ENCODE data around the gene TUBB6.
A peak's percentile ranks its signal among the peaks of the same experiment; 100 is the strongest.

Gene TUBB6

DNA sequence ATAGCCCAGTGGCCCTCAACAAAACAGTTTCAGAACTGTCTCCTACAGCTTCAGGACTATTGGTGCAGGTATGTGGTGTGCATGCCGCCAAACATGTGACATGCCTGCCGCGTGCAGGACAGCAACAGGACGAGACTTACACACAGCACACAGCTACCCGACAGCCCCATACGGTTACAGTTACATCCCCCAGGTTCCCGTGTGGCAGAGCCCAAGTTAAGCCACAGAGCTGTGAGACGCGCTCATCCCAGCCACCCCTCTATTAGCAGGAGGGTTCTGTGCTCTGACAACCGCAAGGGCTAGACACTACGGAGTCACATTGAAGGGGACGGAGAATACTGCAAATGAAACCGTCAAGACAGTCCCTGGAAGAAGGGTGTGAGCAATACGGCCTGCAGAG is 16.4 kb upstream of the TUBB6 start:
- DNase-seq, result no peak

DNA sequence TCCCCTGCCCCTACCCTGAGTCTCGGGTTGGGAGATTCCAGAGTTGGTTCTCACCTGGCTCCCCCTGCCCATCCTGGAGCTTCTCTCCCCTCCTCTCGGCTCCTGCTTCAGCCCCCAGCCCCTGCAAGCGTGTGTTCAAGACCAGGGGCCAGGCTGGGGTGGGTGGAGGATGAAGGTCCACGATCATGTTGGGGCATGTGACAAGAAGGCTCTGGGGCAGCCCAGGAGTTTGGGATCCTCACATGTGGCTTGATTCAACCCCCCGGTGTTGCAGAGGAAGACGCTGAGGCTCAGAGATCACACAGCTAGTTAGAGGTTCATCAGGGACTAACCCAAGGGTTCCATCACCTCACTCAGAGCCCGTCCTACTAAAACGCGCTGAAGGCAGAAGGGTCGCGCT is 14.2 kb upstream of the TUBB6 start:
- no peak for DNase-seq

DNA sequence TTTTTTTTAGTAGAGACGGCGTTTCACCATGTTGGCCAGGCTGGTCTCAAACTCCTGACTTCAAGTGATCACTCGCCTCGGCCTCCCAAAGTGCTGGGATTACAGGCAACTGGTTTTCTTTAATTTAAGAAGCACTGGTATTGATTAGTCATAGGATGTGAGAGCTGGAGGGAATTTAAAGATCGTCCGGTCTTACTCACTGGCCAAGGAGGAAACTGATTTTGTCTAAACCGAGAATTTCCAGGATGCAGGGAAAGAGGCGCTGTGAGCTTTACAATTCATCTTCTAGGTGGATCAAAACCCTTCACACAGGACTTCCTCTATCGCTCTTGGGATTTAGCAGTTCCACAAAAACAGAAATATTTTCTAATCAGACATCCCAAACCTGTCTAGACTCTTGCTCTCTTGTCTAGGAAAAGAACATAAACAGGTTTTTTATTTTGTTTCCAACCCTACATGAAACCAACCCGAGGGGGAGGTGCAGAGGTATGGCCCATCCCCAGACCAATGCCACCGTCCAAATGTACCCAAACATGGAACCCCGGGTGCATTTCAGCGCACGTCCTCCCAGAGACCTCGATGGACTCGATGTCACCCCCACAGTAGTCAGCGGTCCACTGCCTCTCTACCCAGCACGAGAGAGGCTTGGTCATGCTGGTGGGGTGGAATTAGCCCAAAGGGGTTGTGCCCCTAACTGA is 12.5 kb upstream of the TUBB6 start:
- DNase-seq, result no peak

- DNase-seq, result no peak
Observed at GRCh38 chr18:12296087-12296403, 12.0 kb upstream of the TUBB6 start.

GRCh38 chr18:12296457-12296856 is 11.6 kb upstream of the TUBB6 start:
- DNase-seq, result no peak

GRCh38 chr18:12299862-12300261 is 8.2 kb upstream of the TUBB6 start:
- no peak for DNase-seq

DNA sequence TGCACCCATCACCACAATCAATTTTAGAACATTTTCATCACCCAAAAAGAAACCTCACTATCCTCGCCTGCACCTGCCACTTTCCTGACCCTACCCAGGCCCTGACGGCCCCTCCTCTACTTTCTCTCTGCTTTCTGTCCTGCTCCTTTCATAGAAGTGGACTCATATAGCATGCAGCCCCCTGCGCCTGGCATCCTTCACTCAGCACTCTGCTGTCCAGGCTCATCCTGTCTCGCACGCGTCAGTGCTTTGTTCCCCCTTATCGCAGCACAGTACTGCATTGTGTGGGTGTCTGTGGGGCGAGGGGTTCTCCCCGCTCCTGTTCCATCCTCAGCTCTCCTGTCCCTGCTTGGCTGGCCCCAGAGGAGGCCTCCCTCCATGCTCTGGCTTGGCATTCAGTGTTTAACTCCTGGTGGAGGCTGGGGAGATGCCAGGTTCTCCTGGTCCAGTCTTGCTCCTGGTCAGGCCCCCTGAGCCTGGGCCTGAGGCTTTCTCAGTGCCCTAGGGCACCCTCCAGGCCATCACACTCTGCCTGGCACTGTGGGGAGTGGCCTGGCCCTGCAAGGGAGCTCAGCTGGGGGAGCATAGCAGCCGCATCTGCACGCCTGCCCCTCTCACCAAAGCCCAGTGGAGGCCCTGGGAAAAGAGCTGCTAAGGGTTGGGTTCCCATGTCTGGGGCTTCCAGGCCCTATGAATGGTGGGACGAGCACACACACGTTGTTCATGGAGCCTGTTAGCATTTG is 6.6 kb upstream of the TUBB6 start:
- DNase-seq, result no peak

DNA sequence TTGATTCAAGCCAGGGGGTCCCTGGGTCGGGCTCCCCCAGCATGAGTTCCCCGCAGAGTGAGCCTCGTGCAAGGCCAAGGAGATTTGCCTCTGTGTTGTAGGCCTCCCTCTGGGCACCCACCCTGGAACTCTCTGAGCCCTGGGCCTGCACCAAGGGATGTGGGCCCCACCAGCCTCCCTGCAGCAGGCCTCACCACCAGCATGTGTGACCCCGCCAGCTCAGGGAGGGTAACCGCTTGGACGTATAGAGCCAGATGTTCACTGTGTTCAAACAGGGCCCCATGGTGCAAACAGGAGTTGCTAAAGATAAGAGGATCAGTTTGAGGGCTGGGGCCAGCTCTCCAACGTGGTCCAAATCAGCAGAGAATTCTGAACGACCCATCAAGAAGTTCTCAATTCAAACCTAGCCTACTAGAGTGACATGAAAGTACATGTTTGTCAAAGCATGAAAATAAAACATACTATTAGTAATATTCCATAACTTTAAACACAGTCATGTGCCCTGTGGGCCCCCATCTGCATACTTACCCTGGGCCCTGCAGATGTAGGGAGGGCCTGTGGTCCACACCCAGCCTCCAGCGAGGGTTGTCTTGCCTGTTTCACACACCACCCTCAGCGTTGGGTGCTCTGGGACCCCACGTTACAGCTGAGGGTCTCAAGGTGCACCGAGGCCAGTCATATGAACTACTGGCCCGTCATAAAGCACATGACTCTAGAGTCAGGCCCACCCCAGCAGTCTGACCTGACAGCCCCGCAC is 5.5 kb upstream of the TUBB6 start:
- no peak for DNase-seq

- no peak for DNase-seq
Observed at GRCh38 chr18:12304351-12305210, 3.5 kb upstream of the TUBB6 start.

GRCh38 chr18:12305211-12305610 is 2.8 kb upstream of the TUBB6 start:
- DNase-seq, result no peak

GRCh38 chr18:12305930-12306629 is 2.0 kb upstream of the TUBB6 start:
- DNase-seq, result no peak

- no peak for DNase-seq
Observed at GRCh38 chr18:12306752-12307700, 1.0 kb upstream of the TUBB6 start.

GRCh38 chr18:12308386-12309100 is 502 bp downstream of the TUBB6 start:
- peak; percentile 23 for DNase-seq

DNA sequence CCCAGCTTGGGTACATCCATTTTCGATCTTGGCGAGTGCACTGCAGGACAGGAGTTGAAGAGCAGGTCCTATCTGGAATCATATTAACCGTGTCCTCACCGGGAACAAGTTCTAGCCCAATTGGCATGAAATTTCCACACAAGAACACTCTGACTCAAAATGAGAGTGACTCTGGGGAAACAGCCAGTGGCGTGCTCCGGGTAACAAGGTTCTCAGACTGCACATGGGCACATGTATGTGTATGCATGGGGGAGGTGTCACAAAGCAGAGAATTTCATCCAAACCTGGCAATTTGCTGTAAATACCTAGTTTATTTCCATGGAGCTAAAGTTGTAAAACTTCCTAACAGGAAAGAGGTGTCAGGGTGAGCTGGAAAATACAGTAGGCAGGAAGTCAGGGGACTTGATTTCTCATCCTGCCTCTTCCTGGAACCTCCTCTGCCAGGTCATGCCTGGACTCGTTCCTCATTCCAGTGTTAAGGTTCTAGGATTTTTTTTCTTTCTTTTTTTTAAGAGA is 1.7 kb downstream of the TUBB6 start:
- DNase-seq, result no peak

- DNase-seq, result no peak
Observed at GRCh38 chr18:12310762-12311161, 2.7 kb downstream of the TUBB6 start.

- DNase-seq, result no peak
Observed at GRCh38 chr18:12312976-12313375, 4.9 kb downstream of the TUBB6 start.

GRCh38 chr18:12313530-12314245 is 5.6 kb downstream of the TUBB6 start:
- DNase-seq, result no peak

GRCh38 chr18:12314591-12315305 is 6.7 kb downstream of the TUBB6 start:
- no peak for DNase-seq

DNA sequence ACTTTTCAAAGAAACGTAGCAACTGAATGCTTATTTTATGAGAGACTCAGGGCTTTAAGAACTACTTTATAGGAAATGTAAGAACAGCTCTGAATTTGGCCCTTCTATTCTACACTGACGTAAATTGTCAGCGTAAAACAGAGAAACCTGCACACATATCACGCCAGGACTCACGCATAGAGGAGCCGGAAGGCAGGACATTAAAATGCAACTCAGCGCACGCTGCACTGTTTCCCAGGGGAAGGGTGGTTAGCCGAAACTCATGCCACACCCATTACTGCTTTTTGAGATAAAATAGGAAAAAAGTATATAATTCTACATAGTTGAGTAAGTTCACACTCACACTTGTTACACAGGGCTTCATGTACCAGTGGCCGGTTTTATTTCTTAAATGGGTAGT is 7.4 kb downstream of the TUBB6 start:
- DNase-seq, result no peak
